GM23248 (cell line): ENCODE measurements around the gene LEKR1. TPM values are rescaled to one million over a fixed set of nuclear protein-coding genes. Genes with fewer than 3 reads are reported as not detected.

ENCODE experiments used
- DNase-seq: peaks from one replicate; pipeline ENCODE4 v3.0.0-alpha.2; 2015
- H2AFZ ChIP-seq: fragments of 200-600 bp; sonication (generic); 2 replicates; pipeline ENCODE4 v1.6.1; 2016; ENCODE audit warnings: antibody characterized with exemption
- H3F3A ChIP-seq: fragments of 200-600 bp; sonication (generic); 2 replicates; pipeline ENCODE4 v1.6.1; 2016; ENCODE audit warnings: mild to moderate bottlenecking, antibody characterized with exemption, mixed run types; ENCODE audit not compliant: insufficient read depth
- H3K27ac ChIP-seq: fragments of 200-600 bp; sonication (generic); 2 replicates; pipeline ENCODE4 v1.5.1; 2016; ENCODE audit warnings: mild to moderate bottlenecking
- H3K27me3 ChIP-seq: fragments of 200-600 bp; sonication (generic); replicated peaks from 2 replicates; pipeline ENCODE4 v1.6.1; 2016; ENCODE audit warnings: mild to moderate bottlenecking; ENCODE audit not compliant: insufficient read depth
- H3K36me3 ChIP-seq: fragments of 200-600 bp; sonication (generic); 2 replicates; pipeline ENCODE4 v1.6.1; 2016; ENCODE audit warnings: low read depth, mild to moderate bottlenecking
- H3K4me1 ChIP-seq: fragments of 200-600 bp; sonication (generic); 2 replicates; pipeline ENCODE4 v1.6.1; 2016; ENCODE audit warnings: mild to moderate bottlenecking; ENCODE audit not compliant: insufficient read depth
- H3K4me2 ChIP-seq: fragments of 200-600 bp; sonication (generic); one replicate; pipeline ENCODE4 v1.6.1; 2016; ENCODE audit warnings: mild to moderate bottlenecking; ENCODE audit not compliant: unreplicated experiment
- H3K4me3 ChIP-seq: fragments of 200-600 bp; sonication (generic); 2 replicates; pipeline ENCODE4 v1.5.1; 2016; ENCODE audit warnings: mild to moderate bottlenecking
- H3K79me2 ChIP-seq: fragments of 200-600 bp; sonication (generic); 2 replicates; pipeline ENCODE4 v1.6.1; 2016; ENCODE audit warnings: mild to moderate bottlenecking; ENCODE audit not compliant: insufficient read depth
- H3K9ac ChIP-seq: fragments of 200-600 bp; sonication (generic); 2 replicates; pipeline ENCODE4 v1.6.1; 2016; ENCODE audit warnings: mild to moderate bottlenecking
- H3K9me2 ChIP-seq: fragments of 200-600 bp; sonication (generic); 2 replicates; pipeline ENCODE4 v1.6.1; 2016; ENCODE audit warnings: mixed run types, mild to moderate bottlenecking, moderate library complexity; ENCODE audit not compliant: insufficient read depth
- H3K9me3 ChIP-seq: fragments of 200-600 bp; sonication (generic); one replicate; pipeline ENCODE4 v1.6.1; 2017; ENCODE audit warnings: low read depth
- H4K20me1 ChIP-seq: fragments of 200-600 bp; sonication (generic); 2 replicates; pipeline ENCODE4 v1.6.0; 2016; ENCODE audit not compliant: insufficient read depth
- EZH2 ChIP-seq: fragments of 200-600 bp; sonication (generic); IDR thresholded peaks from 2 replicates; pipeline ENCODE4 v1.6.1; 2018; ENCODE audit warnings: antibody characterized with exemption, mild to moderate bottlenecking; ENCODE audit not compliant: insufficient read depth, poor library complexity, severe bottlenecking
- EZH2phosphoT487 ChIP-seq: fragments of 200-600 bp; sonication (generic); IDR thresholded peaks from 2 replicates; pipeline ENCODE4 v1.6.1; 2018; ENCODE audit warnings: antibody characterized with exemption, moderate library complexity, mild to moderate bottlenecking, low read depth; ENCODE audit not compliant: insufficient read depth
- WGBS, 2 experiments: methylation state at CpG; one replicate each; pipeline ENCODE4 v1.1.6; 2015 to 2017; ENCODE audit warnings: low lambda C conversion rate in 2 of 2, low coverage in 1 of 2; ENCODE audit errors: missing lambda C conversion rate in 2 of 2; 5-methylcytosine and 5-hydroxymethylcytosine counted together
- in situ Hi-C: fragments of 300-500 bp; cut with MboI; formaldehyde crosslinking; loops from 2 replicates; pipeline ENCODE4 v1.15.0; 2020
- polyA plus RNA-seq: library from polyadenylated mRNA; unstranded; fragments of >200 nt; fragmentation: Nextera tagmentation; extraction: Ambion mirVana; gene quantifications from 2 replicates; pipeline ENCODE4 v1.2.1, GENCODE V29; 2016
- total RNA-seq: library from RNA; depleted of rRNA; stranded (reverse); fragments of >200 nt; shearing (Covaris generic); gene quantifications from 2 replicates; pipeline ENCODE4 v1.2.3, GENCODE V29; 2014

LEKR1 gene
- total and polyA plus RNA-seq, 2 experiments from 2014 or later, result 0.32 to 0.43 TPM

GRCh38 chr3:156826896-156827882 lies 1.0 kb downstream of the LEKR1 start:
- peak overlapping the region; percentile 98 for H3K27ac ChIP-seq
- H3K9ac ChIP-seq, result peak overlapping the region; percentile 93
- 42 to 43% methylated on average over 16 of the region's 16 CpGs for WGBS, 2 experiments
- peak overlapping the region; percentile 93 for H3K4me2 ChIP-seq
- H3K9me3 ChIP-seq, result no peaks in the 10 kb centered on the region
- H4K20me1 ChIP-seq, result no peaks in the 10 kb centered on the region
- in situ Hi-C loops, result loop anchor here (10.0 kb wide), 1 partner anchor 308 kb away; no protein-coding TSS in a partner anchor
- H3K27me3 ChIP-seq, result no peaks in the 10 kb centered on the region
- H3K36me3 ChIP-seq, result no peaks in the 10 kb centered on the region
- DNase-seq, result no peak
- H3K9me2 ChIP-seq, result no peaks in the 10 kb centered on the region
- peak overlapping the region; percentile 78 for H3K4me3 ChIP-seq
- no peaks in the 10 kb centered on the region for H3K79me2 ChIP-seq
- H3K4me1 ChIP-seq, result peaks cover 6% of the 10 kb centered on the region; the same call in 1 of the 2 replicates
- peaks cover 16% of the 10 kb centered on the region; the same call in 1 of the 2 replicates for H3F3A ChIP-seq
- TF ChIP-seq EZH2phosphoT487 (no peak), EZH2 (no peak)
- H2AFZ ChIP-seq, result peak overlapping the region; percentile 71

- no peaks in the 10 kb centered on the region for H3K79me2 ChIP-seq
- DNase-seq, result no peak
- TF ChIP-seq EZH2phosphoT487 (no peak), EZH2 (no peak)
- no peaks in the 10 kb centered on the region for H4K20me1 ChIP-seq
- in situ Hi-C loops, result no loop called here
- no peak overlapping the region for H3K27ac ChIP-seq
- H3K9me3 ChIP-seq, result no peaks in the 10 kb centered on the region
- H3K9ac ChIP-seq, result no peak overlapping the region
- peaks cover 8% of the 10 kb centered on the region; the same call in 1 of the 2 replicates for H3F3A ChIP-seq
- no peaks in the 10 kb centered on the region for H3K9me2 ChIP-seq
- WGBS, 2 experiments, result 89% methylated on average over 3 of the region's 3 CpGs
- H3K27me3 ChIP-seq, result no peaks in the 10 kb centered on the region
- H3K4me1 ChIP-seq, result peaks cover 7% of the 10 kb centered on the region; the same call in 1 of the 2 replicates
- no peak overlapping the region for H3K4me2 ChIP-seq
- no peaks in the 10 kb centered on the region for H3K36me3 ChIP-seq
- H3K4me3 ChIP-seq, result no peak overlapping the region
- H2AFZ ChIP-seq, result no peak overlapping the region
These were observed 4.9 kb downstream of the LEKR1 start for GRCh38 chr3:156831006-156831405.

DNA sequence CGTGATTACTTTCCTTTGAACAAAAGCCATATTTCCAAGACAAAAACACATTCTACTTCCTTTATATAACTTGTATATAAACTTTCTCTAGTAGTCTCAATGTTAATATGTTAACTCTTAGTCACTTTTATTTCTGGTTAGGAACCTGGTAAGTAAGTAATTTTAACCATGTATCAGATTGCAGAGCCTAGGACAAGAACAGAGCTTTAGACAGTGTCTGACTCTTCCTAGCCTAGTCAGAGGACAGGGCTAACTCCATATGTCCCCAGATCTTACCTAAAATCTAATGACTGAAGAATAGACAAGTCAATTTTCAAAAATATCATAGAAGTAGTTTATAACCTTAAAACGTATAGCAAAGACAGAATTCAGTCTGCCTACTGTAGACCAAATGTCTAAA lies 8.3 kb downstream of the LEKR1 start:
- in situ Hi-C loops, result no loop called here
- Histone ChIP-seq H3K27ac (no peak overlapping the region), H3K4me2 (no peak overlapping the region), H3K9me2 (no peaks in the 10 kb centered on the region), H3K36me3 (no peaks in the 10 kb centered on the region), H4K20me1 (no peaks in the 10 kb centered on the region), H3K4me1 (peaks cover 17% of the 10 kb centered on the region), H3F3A (peaks cover 12% of the 10 kb centered on the region), H3K9me3 (no peaks in the 10 kb centered on the region), H2AFZ (no peak overlapping the region), H3K27me3 (no peaks in the 10 kb centered on the region), H3K9ac (no peak overlapping the region), H3K79me2 (no peaks in the 10 kb centered on the region), H3K4me3 (no peak overlapping the region)
- no peak for DNase-seq
- TF ChIP-seq EZH2phosphoT487, result no peak
- WGBS, 2 experiments, result 94% methylated on average over 2 of the region's 2 CpGs

- peaks cover 12% of the 10 kb centered on the region for H3F3A ChIP-seq
- no peaks in the 10 kb centered on the region for H3K36me3 ChIP-seq
- no peaks in the 10 kb centered on the region for H4K20me1 ChIP-seq
- in situ Hi-C loops, result no loop called here
- H3K27ac ChIP-seq, result no peak overlapping the region
- no peak overlapping the region for H2AFZ ChIP-seq
- H3K79me2 ChIP-seq, result no peaks in the 10 kb centered on the region
- peaks cover 17% of the 10 kb centered on the region for H3K4me1 ChIP-seq
- H3K27me3 ChIP-seq, result no peaks in the 10 kb centered on the region
- no peak for TF ChIP-seq EZH2
- no peak for TF ChIP-seq EZH2phosphoT487
- WGBS, 2 experiments, result 98 to 99% methylated on average over 5 of the region's 5 CpGs
- no peaks in the 10 kb centered on the region for H3K9me3 ChIP-seq
- DNase-seq, result no peak
- H3K9ac ChIP-seq, result no peak overlapping the region
- no peaks in the 10 kb centered on the region for H3K9me2 ChIP-seq
- no peak overlapping the region for H3K4me2 ChIP-seq
- H3K4me3 ChIP-seq, result no peak overlapping the region
These were observed 8.9 kb downstream of the LEKR1 start for GRCh38 chr3:156834962-156835535.
